NCI-H1105 (cell line): ENCODE measurements around the gene SLC46A1.
"Not testable (repeated sequence)": the region's sequence is repeated elsewhere in the genome, so short reads cannot be mapped to it uniquely, and the experiment has no call there.

Source experiments
- DNase-seq: peaks from one replicate; lab custom pipeline; 2025; lab: John Stamatoyannopoulos, UW

SLC46A1 gene

DNA sequence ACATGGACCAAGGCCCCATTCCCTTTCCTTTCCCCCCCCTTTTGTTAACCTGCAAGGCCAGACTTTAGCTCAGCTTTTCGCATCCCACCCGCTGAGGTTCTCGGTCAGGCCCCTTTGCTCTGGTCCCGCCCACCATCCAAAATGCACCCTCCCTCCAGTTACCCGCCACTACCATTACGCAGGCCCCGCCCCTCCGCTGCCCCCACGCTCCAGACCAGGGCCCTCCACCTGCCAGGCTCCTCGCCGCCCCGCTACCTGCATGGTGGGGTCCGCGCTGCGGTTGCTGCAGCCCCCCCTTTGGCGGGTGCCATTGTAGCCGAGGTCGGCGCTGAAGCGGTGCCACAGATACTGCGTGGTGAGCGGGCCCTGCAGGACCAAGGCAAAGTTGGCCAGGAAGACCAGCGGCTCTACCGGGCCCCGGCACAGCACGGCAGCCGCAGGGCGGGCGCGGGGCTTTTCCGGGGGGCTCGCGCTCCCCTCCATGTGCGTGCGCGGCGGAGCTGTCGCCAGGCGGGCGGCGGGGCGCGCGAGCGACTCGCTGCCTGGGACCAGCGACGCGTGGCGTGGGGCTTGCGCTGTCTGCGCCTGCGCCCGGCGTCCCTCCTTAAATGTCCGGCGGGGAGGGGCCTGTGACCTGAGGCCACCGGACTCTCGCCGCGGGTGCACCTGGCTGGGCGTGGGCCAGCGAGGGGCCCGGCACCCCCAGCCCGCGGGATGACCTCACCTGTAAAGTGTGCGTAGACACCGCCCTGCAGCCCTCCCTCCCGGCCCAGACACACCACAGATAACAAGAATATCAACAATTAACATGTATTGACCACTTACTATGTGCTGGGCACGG, at the start of gene SLC46A1:
SLC46A1 (minus strand) TSS at position 581 of the 841 bp plus-strand sequence; CDS start at position 483, 98 bp downstream.
- DNase-seq: peak; percentile 33

DNA sequence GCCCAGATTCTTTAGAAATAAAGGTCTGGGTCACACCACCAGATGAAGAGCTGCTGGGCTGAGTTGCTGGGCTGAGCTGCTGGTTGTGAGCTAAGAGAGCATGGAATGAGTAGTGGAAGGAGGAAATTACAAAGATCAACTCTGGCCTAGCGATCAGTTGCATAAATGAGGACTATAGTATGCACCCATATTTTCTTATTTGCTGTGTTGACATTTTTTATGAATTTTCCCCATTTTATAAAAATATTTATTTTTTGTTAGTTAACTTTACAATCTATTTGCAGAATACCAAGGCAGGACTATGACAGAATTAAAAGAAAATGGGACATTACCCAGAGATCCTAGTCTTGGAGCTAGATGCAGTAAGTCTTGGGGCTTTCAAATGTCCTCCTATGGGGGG, 43.8 kb upstream of the SLC46A1 start:
- DNase-seq: no peak

DNA sequence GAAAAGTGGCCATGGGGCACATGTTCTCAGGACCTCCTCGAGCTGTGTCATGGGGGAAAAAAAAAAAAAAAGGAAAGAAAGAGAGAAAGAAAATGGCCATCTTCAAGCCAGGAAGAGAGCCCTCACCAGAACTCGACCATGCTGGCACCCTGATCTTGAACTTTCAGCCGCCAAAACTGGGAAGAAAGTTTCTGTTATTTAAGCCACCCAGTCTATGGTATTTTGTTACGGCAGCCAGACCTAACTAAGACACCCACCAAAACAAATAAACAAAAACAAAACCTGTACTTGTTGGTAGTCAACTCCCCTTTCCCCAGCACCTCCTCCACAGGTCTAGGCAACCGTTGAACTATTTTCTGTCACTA, 41.4 kb upstream of the SLC46A1 start:
- no peak for DNase-seq

DNA sequence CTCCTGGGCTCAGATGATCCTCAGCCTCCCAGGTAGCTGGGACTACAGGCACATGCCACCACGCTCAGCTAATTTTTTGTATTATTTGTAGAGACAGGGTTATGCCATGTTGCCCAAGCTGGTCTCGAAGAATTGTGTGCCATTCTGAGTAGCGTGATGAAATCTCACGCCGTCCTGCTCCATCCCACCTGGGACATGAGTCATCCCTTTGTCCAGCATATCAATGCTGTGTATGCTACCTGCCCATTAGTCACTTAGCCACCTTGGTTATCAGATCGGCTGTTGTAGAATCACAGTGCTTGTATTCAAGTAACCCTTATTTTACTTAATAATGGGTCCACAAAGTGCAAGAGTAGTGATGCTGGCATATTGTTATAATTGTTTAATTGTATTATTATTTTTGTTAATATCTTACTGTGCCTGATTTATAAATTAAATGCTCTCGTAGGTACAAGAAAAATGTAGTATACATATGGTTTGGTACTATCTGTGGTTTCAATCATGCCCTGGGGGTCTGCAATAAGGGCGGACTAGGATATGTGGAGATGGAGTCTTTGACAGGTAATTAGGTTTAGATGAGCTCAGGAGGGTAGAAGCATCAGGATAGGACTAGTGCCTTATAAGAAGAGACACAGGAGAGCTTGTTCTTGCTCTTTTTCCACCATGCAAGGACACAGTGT, 40.8 kb upstream of the SLC46A1 start:
- no peak for DNase-seq

DNA sequence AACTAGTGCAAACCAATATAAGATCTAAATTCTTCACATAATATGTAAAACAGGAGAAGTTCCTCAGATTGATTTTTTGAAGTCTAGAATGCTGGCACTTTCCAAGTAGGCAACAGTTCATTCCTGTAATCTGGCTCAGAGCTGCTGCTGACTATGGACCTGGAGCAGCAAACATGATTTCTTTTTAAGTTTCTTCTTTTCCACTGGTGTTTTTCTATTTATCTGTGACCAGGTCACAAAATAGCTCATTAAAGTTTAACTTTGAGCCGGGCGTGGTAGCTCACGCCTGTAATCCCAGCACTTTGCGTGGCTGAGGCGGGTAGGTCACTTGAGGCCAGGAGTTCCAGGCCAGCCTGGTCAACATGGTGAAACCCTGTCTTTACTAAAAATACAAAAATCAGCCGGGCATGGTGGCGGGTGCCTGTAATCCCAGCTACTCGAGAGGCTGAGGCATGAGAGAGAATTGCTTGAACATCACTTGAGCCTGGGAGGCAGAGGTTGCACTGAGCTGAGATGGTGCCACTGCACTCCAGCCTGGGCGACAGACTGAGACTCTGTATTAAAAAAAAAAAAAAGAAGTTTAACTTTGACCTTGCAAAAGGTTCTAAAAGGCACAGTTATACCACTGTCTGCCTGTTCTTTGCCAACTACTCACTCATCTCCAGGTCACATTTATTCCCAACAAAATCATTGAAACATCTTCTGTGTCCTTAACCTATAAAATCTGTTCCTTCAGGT, 38.1 kb upstream of the SLC46A1 start:
- DNase-seq: no peak

DNA sequence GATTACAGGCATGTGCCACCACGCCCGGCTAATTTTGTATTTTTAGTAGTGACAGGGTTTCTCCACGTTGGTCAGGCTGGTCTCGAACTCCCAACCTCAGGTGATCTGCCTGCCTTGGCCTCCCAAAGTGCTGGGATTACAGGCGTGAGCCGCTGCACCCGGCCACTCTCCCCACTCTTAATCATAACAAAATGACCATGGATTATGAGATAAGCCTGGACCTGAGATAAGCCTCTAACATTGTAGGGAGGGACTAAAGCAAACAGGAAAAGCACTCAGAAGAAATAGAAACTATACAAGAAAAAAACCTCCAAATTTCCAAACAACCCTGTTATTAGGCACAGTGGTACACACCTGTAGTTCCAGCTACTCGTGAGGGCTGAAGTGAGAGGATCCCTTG, 28.3 kb upstream of the SLC46A1 start:
- DNase-seq: not testable (repeated sequence)

DNA sequence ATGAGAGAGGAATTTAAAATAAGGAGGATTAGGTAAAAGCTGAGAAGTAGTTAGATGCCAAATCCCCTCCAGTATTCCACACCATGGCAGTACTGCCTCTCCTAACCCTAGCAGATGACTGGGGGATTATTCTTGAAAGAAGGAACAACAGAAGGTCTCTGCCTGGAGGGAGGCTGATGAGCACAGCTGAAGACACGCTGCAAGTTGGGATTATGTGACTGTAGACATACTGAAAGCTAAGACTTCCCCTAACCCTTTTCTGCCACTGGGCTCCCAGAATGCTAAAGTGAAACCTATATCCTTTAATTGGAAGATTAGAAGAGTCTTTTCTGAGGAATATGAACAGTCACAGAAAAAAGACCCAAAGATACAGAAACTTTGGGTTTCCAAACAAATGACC, 27.7 kb upstream of the SLC46A1 start:
- no peak for DNase-seq

DNA sequence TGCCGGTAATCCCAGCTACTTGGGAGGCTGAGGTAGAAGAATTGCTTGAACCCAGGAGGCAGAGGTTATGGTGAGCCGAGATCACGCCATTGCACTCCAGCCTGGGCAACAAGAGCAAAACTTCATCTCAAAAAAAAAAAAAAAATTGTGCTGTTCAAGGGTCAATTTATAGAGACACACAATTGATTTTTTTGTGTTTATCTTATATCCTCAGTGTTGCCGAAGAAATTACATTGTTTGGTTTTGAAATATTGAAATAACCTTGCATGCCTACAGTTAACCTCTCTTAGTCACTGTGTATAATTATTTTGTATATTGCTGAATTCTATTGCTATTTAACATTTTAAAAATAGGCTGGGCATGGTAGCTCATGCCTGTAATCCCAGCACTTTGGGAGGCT, 22.0 kb upstream of the SLC46A1 start:
- DNase-seq: not testable (repeated sequence)

DNA sequence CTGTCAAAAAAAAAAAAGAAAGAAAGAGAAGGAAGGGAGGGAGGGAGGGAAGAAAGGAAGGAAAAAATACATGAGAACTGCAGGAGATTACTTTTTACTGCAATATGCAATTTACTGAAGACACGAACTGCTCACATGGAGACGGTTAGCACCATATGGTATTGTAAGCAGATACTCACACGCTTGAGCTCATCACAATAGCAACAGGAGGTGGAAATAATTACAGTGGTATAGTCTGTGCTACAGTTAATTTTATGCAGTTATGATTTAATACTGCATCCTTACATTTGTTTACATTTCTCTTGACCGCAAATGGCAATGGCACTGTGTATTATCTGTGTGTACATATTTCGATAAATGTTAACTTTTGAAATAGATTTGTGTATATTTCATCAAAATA, 21.4 kb upstream of the SLC46A1 start:
- DNase-seq: no peak

DNA sequence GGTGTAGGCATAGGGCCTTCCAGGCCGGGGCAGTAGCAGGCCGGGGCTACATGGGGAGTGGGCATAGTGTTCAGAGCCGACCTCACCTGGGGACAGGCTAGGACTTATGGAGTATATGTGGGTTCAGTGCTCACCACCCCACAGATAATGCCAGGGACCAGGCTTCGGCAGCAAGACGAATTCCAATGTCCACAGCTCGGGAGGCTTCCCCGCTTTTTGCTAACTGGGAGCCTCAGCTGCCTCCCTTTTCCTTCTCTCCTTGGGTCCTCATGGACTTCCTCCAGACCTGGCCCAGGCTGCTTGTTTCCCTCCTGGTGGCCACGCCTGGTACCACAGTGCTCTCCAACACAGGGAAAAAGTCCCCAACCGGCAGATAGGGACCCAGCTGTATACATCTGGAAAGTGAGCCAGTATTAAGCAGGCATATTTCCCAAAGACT, 20.1 kb upstream of the SLC46A1 start:
- no peak for DNase-seq

DNA sequence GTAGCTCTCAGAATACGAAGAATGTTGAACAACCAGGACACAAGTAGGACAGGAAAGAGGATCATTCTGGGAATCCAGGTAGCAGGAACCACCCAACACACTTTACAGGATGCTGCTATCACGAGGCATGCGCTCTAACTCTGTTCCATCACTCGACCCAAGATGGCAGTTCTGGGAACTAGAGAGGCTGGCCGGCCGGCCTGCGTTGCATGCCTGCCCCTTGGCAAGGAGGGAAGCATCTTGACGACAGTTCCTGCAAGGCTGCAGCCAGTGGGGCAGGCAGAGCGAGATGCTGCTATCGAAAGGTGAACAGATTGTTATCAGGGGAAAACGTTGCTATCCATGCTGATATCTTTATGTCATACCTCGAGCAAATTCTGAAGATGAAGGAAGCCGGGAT, 19.2 kb upstream of the SLC46A1 start:
- DNase-seq: no peak

DNA sequence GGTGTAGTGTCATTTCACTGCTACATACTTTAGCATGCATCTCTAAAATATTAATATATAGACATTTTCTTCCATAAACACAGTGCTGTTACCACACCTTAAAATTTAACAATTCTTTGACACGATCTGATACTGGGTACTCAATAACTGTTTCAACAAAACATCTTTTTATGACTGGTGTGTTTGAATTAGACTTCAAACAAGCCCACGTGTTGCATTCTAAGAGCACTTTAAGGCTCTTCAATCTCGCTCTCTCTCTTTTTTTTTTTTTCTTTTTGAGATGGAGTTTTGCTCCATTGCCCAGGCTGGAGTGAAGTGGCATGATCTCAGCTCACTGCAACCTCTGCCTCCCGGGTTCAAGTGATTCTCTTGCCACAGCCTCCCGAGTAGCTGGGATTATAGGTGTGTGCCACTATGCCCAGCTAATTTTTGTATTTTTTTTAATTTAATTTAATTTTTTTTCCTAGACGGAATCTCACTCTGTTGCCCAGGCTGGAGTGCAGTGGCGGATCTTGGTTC, 15.8 kb upstream of the SLC46A1 start:
- peak; percentile 16 for DNase-seq

DNA sequence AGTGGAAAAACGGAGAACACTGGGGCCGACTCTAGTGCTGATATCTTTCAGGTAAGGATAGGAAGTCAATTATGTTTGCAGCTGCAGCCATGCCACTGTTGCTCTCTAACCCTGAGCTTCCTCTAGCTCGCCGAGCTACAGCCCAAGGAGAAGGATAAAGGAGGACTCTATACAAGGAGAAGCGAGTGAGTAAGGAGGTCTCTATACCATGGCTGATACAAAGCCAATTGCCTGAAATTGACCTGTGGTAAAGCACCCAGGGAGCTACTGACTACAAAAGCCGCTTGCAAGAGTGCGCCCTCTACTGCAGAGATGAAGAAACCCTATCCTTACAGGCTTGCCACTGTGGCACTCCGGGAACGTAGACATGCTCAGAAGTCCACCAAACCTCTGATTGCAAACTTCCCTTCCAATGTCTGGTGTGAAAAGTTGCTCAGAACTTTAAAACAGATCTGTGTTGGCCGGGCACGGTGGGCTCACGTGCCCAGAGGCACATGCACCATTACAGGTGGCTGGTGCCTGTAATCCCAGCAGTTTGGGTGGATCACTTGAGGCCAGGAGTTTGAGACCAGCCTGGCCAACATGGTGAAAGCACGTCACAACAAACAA, 10.8 kb upstream of the SLC46A1 start:
- peak; percentile 57 for DNase-seq

DNA sequence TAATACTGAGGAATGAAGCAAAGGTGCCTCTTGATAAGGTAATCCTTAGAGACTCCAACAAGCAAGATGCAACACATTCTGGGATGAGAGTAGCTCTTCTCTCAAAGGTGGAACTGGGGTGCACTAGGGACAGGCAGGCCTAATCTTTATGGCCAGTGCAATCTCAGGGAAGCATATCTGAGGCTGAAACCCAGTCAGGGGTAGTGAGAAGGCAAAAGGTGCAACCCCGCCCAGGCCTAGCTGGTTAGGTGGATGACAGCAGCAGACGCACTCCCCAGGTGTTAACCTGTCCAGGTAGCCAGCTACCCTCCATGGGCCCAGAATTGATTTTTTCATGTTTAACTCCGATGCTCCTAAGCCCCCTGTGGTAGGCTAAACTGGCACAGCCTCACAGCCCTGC, 9.9 kb upstream of the SLC46A1 start:
- no peak for DNase-seq

DNA sequence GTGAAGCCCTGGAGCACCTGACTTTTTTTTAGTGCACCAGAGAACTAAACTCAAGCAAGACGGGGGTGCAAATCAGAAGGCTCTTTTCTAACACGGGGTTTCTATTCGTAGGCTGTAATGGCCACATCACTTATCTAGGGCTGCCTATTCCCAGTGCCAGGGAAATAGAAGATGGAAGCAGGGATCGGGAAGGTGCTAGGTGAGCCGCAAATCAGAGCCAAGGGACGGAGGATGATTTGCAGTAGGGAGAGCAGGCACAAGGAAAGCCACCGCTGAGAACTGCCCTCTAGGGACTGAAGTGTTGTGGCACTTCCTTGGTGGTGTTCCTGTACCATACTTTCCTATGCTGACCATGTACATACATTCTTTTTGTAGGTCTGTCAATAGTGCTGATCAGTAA, 7.8 kb upstream of the SLC46A1 start:
- no peak for DNase-seq

DNA sequence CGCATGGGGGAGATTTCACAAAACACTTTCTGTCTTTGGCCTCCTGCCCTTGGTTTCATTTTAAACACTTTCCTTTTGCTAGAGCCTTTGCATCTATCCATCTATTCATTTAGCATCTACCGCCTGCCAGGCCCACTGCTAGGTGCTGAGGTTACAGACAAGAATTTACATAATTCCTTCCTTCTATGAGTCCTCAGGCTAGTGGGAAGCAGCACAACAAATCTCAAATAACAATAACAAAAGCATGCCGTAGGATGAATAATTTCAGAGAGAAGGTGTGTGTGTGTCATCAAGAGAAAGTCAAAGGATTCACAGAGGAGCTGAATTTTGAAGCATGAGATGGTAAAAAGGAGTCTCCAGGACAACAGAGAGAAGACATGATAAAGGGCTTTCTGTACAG, 6.1 kb upstream of the SLC46A1 start:
- no peak for DNase-seq

DNA sequence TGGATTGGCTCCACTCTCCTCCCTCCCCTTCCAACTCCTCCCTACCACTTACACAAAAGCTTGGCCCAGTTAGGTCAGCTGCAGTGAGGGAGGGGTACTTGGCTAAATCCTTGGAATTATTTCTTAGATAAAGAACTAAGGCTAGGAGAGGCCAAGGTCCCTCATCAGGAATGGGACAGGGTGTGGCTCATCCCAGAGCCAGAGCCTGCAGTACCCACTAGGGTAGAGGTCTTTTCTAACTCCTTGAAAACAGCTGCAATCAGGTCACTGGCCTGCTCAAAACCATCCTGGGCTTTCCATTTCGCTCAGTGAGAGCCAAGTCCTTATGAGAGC, 1.9 kb upstream of the SLC46A1 start:
- no peak for DNase-seq

DNA sequence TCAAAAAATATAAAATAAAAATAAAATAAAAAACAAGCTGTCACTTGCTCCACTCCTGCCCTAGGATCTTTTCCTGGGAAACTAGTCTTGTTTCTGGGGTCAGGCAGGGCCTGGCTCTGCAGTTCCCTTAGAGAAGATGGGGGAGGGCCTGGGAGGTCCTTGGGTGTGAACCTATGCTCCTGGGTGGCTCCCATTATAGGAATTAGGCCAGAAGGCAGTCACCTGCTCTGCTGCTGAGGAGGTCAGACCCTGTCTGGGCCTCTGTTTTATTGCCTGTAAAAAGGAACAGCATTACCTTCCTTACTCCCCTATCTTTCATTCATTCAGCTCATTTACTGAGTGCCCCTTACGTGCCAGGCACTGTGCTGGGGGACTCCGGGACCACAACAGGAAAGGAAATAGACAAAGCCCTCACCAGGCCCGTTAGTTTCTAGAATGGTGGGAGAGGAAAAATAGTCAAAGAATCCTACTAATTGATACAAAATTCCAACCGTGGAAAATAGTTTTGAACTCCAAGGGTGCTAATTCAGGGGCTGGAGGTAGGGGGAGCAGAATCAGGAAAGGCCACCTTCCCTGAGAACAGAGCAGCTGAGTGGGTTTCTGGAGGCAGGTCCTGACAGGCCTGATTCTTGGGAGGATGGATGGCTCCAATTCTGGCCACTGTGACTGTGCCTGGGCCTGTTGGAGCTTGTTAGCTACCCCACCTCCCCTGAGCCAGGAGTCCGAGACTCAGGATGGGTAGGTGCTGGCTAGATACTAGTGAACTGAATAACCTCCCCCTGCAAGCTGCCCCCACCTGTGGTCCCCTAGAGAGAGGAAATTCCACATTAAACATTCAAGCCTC, 1.3 kb upstream of the SLC46A1 start:
- DNase-seq: peak; percentile 83

DNA sequence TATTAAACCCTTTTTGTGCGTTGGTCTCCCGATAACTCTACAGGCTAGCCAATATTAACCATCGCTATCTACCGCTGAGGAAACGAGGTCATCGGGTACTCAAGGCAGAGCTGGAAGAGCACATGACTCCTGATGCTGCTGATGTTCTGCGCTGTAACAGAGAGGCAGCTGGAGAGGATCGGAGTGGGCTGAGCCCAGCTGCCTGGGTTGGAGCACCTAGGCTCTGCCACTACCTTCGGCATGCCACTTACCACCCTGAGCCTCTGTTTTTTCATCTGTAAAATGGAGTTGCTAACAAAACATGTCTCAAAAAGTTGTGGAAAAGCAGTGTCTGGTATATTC, 432 bp upstream of the SLC46A1 start:
- no peak for DNase-seq

DNA sequence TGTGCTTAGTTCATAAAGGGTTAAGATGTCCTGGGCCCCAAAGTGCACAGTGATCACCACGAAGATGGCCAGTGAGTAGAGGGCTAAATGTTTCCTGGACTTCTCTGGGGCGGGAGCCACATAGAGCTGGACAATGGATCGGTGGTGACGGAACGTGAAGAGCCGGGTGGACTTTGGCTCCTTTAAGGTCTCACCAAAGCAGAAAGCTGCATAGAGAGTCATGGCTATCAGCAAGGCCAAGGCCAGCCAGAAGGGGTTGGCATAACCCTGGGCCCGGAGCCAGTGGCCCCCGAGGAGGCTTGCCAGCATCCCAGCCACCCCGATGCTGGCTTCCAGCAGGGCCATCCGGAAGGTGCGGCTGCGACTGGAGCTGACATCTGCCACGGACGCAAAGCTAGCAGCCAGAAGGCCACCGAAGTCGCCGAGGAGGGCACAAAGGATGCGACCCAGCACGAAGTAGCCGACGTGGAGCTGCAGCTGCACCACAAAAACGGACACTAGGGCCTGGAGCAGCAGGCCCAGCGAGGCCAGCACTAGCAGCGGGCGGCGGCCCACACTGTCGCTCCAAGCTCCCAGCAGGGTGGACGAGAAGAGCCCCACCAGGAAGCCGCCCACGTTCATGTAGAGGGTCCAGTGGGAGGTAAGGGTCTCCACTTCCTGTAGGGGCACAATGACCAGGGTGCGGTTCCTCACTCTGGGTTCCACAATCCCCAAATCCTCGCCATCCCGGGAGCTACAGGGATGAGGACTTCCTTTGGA, 1.0 kb downstream of the SLC46A1 start:
- DNase-seq: no peak

DNA sequence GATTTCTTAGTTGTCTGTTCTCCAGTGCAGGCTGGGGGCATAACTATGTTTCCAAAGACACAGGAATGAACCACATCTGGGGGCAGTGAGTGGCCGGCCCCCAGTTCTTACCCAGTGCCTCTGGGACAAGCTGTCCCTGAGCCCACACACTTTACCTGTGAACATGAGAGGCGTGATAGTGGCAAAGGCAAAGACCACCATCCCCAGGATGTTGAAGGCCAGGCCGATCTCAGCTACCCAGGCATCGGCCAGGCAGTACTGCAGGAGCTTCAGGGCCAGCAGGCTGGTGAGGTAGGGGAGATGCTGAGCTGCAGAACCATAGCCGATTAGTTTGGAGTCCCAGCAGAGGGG, 1.6 kb downstream of the SLC46A1 start:
- DNase-seq: no peak
